ENCODE data around the gene B3GALT2. TPM values are rescaled to one million over a fixed set of nuclear protein-coding genes. Genes with fewer than 3 reads are reported as not detected.

Gene B3GALT2
- total and polyA plus RNA-seq, 9 of the 15 experiments (the other 6 are each of a cell fraction or from before 2014, with no cell fraction given) = 0.03 TPM; not detected in 8

DNA sequence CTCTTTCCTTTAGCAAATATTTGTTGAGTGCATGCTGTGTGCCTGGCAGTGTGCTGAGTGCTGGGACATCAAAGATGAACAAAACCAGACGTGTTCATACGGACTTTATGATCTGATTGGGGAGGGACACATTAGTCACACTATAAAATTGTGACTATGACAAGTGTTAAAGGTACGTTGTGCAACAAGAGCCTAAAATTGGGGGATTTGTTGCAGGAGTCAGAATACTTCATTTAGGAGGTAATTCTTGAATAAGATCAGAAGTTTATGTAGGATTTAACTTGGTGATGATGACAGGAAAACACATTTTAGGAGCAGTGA lies 29.6 kb downstream of the B3GALT2 start:
- in situ Hi-C loops (cut with MboI) = no loop called here
- WGBS (ENCODE audit: insufficient coverage, low coverage, missing lambda C conversion rate) = 71% methylated on average over 3 of the region's 3 CpGs

More for the DNA sequence above, 29.6 kb downstream of the B3GALT2 start:
- Histone ChIP-seq H3K4me1 (replicated peaks in 1 of 2; ENCODE audit: control insufficient read depth in 2 of 2, insufficient read depth in 2 of 2, low read length in 2 of 2) (no peaks in the 10 kb centered on the region), H3K9ac (ENCODE audit: insufficient read depth in 1 of 2, low read depth in 2 of 2, low read length in 2 of 2) (no peak overlapping the region), H3K9me1 (ENCODE audit: control insufficient read depth, insufficient read depth, low read length) (no peaks in the 10 kb centered on the region), H3K4me3 (no peak overlapping the region), H3K36me3 (ENCODE audit: control insufficient read depth, insufficient read depth, low read length) (peaks cover 62% of the 10 kb centered on the region), H2AFZ (ENCODE audit: low read depth, low read length) (no peak overlapping the region), H3K27me3 (ENCODE audit: control insufficient read depth in 2 of 2, insufficient read depth in 2 of 2, low read length in 2 of 2) (no peaks in the 10 kb centered on the region), H3K27ac (ENCODE audit: extremely low read depth, low read depth, low read length) (no peak overlapping the region), H3K9me3 (replicated peaks; ENCODE audit: control insufficient read depth, insufficient read depth, low read depth, low read length) (no peaks in the 10 kb centered on the region), H4K20me1 (replicated peaks; ENCODE audit: control insufficient read depth, insufficient read depth, low read length) (no peaks in the 10 kb centered on the region), H3K4me2 (ENCODE audit: insufficient read depth, low read length) (no peak overlapping the region), H3K79me2 (ENCODE audit: control insufficient read depth, insufficient read depth, low read length) (peaks cover 10% of the 10 kb centered on the region; the same call in 1 of the 3 replicates)
- DNase-seq (ENCODE audit: extremely low read depth in 1 of 4, low spot score in 3 of 4) (no peak), FAIRE-seq (no peak), ATAC-seq (no peak)
- no peak for TF ChIP-seq ZNF217 (CRISPR knock-in tag; IDR thresholded peaks at IDR 0.05)
- no peak for TF ChIP-seq ZNF830 (CRISPR knock-in tag; IDR thresholded peaks at IDR 0.05)
- TF ChIP-seq, protein P1, sequence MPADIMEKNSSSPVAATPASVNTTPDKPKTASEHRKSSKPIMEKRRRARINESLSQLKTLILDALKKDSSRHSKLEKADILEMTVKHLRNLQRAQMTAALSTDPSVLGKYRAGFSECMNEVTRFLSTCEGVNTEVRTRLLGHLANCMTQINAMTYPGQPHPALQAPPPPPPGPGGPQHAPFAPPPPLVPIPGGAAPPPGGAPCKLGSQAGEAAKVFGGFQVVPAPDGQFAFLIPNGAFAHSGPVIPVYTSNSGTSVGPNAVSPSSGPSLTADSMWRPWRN (IDR thresholded peaks at IDR 0.05; ENCODE audit: low read depth) = no peak
- TF ChIP-seq, protein P2, sequence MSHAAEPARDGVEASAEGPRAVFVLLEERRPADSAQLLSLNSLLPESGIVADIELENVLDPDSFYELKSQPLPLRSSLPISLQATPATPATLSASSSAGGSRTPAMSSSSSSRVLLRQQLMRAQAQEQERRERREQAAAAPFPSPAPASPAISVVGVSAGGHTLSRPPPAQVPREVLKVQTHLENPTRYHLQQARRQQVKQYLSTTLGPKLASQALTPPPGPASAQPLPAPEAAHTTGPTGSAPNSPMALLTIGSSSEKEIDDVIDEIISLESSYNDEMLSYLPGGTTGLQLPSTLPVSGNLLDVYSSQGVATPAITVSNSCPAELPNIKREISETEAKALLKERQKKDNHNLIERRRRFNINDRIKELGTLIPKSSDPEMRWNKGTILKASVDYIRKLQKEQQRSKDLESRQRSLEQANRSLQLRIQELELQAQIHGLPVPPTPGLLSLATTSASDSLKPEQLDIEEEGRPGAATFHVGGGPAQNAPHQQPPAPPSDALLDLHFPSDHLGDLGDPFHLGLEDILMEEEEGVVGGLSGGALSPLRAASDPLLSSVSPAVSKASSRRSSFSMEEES (CRISPR knock-in tag; IDR thresholded peaks at IDR 0.05) = no peak
- no peak for TF ChIP-seq ZNF584 (CRISPR knock-in tag; IDR thresholded peaks at IDR 0.05; ENCODE audit: low read depth)
- no TSS peak for BruUV-seq (replicated peaks)
- CTCF ChIA-PET (ENCODE audit: low intra/inter-chr PET ratio) = no interaction called here
- intact Hi-C loops (cut with micrococcal nuclease) = no loop called here
- POLR2A ChIA-PET = interaction anchor here (0.6 kb wide), 1 partner anchor 15 kb away, joined by 3 read pairs; no protein-coding TSS in a partner anchor
